DMS79 treated with DMSO at 0.1 percent for 48 hours (cell line): ENCODE measurements around the gene SPIRE2.

Source experiments
- DNase-seq: peaks from one replicate; lab custom pipeline; 2025; lab: John Stamatoyannopoulos, UW

Gene SPIRE2

GRCh38 chr16:89895482-89896250, 67.4 kb downstream of the SPIRE2 start:
- DNase-seq = no peak

- DNase-seq = no peak
Measured at GRCh38 chr16:89897204-89897603, 68.9 kb downstream of the SPIRE2 start.

- no peak for DNase-seq
Measured at GRCh38 chr16:89898201-89898967, 70.1 kb downstream of the SPIRE2 start.

- no peak for DNase-seq
Measured at GRCh38 chr16:89899879-89900481, 71.7 kb downstream of the SPIRE2 start.

GRCh38 chr16:89900885-89901284, 72.6 kb downstream of the SPIRE2 start:
- no peak for DNase-seq

GRCh38 chr16:89902980-89903379, 74.7 kb downstream of the SPIRE2 start:
- no peak for DNase-seq

GRCh38 chr16:89903908-89904515, 75.7 kb downstream of the SPIRE2 start:
- DNase-seq = no peak

- no peak for DNase-seq
Measured at GRCh38 chr16:89904606-89905510, 76.6 kb downstream of the SPIRE2 start.

GRCh38 chr16:89905511-89906139, 77.3 kb downstream of the SPIRE2 start:
- no peak for DNase-seq

- no peak for DNase-seq
Measured at GRCh38 chr16:89906140-89907025, 78.1 kb downstream of the SPIRE2 start.

GRCh38 chr16:89907055-89907814, 79.0 kb downstream of the SPIRE2 start:
- DNase-seq = no peak

GRCh38 chr16:89908236-89908635, 80.0 kb downstream of the SPIRE2 start:
- DNase-seq = no peak

GRCh38 chr16:89909777-89910716, 81.8 kb downstream of the SPIRE2 start:
- no peak for DNase-seq

- DNase-seq = no peak
Measured at GRCh38 chr16:89910717-89911354, 82.6 kb downstream of the SPIRE2 start.

GRCh38 chr16:89911375-89911774, 83.1 kb downstream of the SPIRE2 start:
- no peak for DNase-seq

GRCh38 chr16:89912143-89912542, 83.9 kb downstream of the SPIRE2 start:
- DNase-seq = no peak

GRCh38 chr16:89912627-89913026, 84.4 kb downstream of the SPIRE2 start:
- no peak for DNase-seq
